ENCODE measurements around the gene XPO6. TPM values are rescaled to one million over a fixed set of nuclear protein-coding genes. Genes with fewer than 3 reads are reported as not detected.

Gene XPO6
- total and polyA plus RNA-seq, 8 donors = 75.7 to 155 (median 80.1) TPM

DNA sequence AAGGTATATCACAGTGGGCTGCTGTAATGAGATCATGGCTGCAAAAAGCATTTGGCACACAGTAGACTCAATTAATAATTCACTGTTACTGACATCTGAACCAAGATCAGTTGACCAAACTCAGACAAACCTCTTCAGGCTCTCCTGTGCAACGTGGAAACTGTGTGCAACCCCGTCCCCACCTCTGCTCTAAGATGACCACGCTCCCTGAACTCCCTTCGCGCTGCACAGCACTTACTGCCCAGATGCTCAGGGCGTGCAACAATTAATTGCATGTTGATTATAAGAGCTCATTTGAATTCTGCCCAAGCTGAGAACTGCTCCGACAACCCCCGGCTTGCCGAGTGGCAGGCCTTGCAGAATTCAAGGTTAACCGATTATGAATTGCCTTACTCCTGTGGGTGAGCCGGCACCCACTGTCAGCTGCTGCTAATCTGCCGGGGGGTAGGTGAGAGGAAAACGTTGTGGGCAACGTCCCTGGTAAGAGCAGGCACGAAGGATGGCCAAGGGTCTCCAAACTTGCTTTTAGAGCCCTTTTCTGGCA, 147.0 kb downstream of the XPO6 start:
- Histone ChIP-seq H3K27ac (no peak overlapping the region), H3K4me3 (no peak overlapping the region), H3K27me3 (peaks cover 25 to 61% of the 10 kb centered on the region in 2 donors), H3K9me3 (no peaks in the 10 kb centered on the region), H3K4me1 (peaks cover 0 to 9% of the 10 kb centered on the region in 2 donors), H3K36me3 (no peaks in the 10 kb centered on the region)
- TF ChIP-seq, protein P1, sequence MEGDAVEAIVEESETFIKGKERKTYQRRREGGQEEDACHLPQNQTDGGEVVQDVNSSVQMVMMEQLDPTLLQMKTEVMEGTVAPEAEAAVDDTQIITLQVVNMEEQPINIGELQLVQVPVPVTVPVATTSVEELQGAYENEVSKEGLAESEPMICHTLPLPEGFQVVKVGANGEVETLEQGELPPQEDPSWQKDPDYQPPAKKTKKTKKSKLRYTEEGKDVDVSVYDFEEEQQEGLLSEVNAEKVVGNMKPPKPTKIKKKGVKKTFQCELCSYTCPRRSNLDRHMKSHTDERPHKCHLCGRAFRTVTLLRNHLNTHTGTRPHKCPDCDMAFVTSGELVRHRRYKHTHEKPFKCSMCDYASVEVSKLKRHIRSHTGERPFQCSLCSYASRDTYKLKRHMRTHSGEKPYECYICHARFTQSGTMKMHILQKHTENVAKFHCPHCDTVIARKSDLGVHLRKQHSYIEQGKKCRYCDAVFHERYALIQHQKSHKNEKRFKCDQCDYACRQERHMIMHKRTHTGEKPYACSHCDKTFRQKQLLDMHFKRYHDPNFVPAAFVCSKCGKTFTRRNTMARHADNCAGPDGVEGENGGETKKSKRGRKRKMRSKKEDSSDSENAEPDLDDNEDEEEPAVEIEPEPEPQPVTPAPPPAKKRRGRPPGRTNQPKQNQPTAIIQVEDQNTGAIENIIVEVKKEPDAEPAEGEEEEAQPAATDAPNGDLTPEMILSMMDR (IDR thresholded peaks at IDR 0.05) = no peak
- intact Hi-C loops (cut with DNase I) = no loop called here
- DNase-seq = no peak
- no peak for ATAC-seq

DNA sequence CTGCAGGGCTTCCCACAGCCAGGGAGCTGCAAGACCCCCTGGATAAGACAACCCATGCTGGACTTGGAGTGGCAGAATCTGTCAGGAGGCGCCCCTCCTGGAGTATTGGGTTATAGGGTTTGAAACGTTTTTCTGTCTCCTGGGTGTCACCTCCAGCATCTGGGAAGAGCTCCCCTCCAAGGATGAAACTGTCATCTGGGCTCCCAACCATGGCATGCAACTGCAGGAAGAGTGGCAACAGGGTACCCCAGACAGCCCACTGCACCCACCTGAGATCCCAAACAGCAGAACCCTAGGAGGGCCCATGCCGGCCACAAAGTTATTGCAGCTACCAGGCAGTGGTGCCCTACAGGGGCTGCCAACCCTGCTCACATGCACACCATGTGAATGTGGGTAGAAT, 147.6 kb downstream of the XPO6 start:
- ATAC-seq (no peak), DNase-seq (no peak)
- no peak overlapping the region for H3K27ac ChIP-seq
- no peaks in the 10 kb centered on the region for H3K36me3 ChIP-seq
- peaks cover 25 to 68% of the 10 kb centered on the region in 2 donors for H3K27me3 ChIP-seq
- H3K9me3 ChIP-seq = no peaks in the 10 kb centered on the region
- H3K4me3 ChIP-seq = no peak overlapping the region
- TF ChIP-seq, protein P1 (IDR thresholded peaks at IDR 0.05) = no peak
- intact Hi-C loops (cut with DNase I) = no loop called here
- peaks cover 0 to 9% of the 10 kb centered on the region in 2 donors for H3K4me1 ChIP-seq

DNA sequence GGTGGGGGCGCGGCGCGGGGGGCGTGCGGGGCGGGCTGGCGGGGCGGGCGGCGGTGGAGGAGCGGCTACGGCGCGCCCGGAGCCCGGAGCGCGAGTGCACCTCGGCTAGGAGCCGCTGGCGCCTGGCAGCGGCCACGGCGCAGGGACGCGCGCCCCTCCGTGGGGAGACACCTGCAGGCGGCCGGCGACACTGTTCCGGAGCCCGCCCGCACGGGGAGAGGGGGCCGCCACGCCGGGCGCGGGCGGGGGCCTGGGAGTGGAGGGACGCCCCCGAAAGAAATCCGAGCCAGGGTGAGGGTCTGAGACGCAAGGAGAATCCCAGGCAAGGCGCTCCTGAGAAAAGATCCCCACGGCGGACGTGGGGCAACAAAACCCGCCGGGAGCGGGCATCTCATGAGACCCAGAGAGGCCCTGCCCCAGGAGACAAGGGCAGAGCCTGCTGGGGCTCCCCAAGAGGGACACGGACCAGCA, 148.1 kb downstream of the XPO6 start, which contains the start of gene GSG1L:
Gene GSG1L (minus strand): TSS at position 124 of the 471 bp plus-strand sequence. CDS start 290 bp downstream, outside the sequence.
- Histone ChIP-seq H3K4me3 (no peak within 1 kb of the TSS), H3K36me3 (no peaks in the 10 kb centered on the region), H3K27me3 (peaks cover 25 to 73% of the 10 kb centered on the region in 2 donors), H3K27ac (no peak within 1 kb of the TSS), H3K9me3 (no peaks in the 10 kb centered on the region), H3K4me1 (peaks cover 0 to 9% of the 10 kb centered on the region in 2 donors)
- no peak for DNase-seq
- intact Hi-C loops (cut with DNase I) = no loop called here
- TF ChIP-seq, protein P1 (IDR thresholded peaks at IDR 0.05) = no peak
- no peak for ATAC-seq

DNA sequence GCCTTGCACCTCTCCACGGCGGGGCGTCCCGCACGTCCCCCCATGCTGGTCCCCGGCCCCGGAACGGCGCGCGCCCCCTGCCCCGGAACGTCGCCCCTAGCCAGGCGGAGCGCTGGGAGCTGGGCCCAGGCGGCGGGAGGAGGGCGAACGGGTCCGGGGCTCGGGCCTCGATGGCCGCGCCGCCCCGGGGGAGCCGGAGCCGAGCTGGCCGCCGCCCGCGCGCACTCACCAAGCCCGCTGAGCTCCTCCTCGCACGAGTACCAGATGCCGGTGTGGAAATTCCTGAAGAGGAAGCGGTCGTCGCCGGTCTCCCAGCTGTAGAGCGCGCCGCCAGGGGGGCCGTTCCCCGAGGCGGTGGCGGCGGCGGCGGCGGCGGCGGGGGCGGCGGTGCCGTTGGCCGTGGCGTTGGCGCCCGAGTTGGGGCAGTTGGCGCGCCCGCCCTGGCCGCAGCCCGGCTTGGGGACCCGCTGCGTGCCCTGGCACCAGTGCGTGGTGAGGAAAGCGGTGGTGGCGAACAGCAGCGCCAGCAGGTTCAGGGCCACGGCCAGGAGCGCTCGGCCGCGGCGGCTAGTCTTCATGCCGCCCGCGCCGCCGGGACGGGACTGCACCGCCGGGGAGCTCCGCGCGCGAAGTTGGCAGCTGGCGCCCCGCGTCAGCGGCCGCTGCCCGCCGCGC, 148.8 kb downstream of the XPO6 start:
- Histone ChIP-seq H3K4me1 (peaks cover 0 to 9% of the 10 kb centered on the region in 2 donors), H3K27ac (no peak overlapping the region), H3K27me3 (peaks cover 25 to 79% of the 10 kb centered on the region in 2 donors), H3K4me3 (no peak overlapping the region), H3K36me3 (no peaks in the 10 kb centered on the region), H3K9me3 (no peaks in the 10 kb centered on the region)
- TF ChIP-seq, protein P1 (IDR thresholded peaks at IDR 0.05) = no peak
- intact Hi-C loops (cut with DNase I) = no loop called here
- ATAC-seq = no peak
- peak in 1 of 4 donors; percentile 26 for DNase-seq

- no peak for DNase-seq
- TF ChIP-seq, protein P1 (IDR thresholded peaks at IDR 0.05) = no peak
- no peak for ATAC-seq
- Histone ChIP-seq H3K4me1 (peaks cover 0 to 9% of the 10 kb centered on the region in 2 donors), H3K4me3 (no peak overlapping the region), H3K27ac (no peak overlapping the region), H3K27me3 (peaks cover 25 to 80% of the 10 kb centered on the region in 2 donors), H3K9me3 (no peaks in the 10 kb centered on the region), H3K36me3 (no peaks in the 10 kb centered on the region)
- intact Hi-C loops (cut with DNase I) = no loop called here
These were observed 149.4 kb downstream of the XPO6 start for GRCh38 chr16:28062261-28062846.
